Endothelial cell of umbilical vein (primary cell): ENCODE results near the gene DAO.

Experiments
- CTCF ChIP-seq, 2 donors: IDR thresholded peaks; 1 replicate in 1 of 2; 2 replicates in 1 of 2; pipeline ENCODE4 v1.5.1; 2011; ENCODE audit warnings: low read length in 2 of 2, mild to moderate bottlenecking in 2 of 2, moderate library complexity in 2 of 2, control low read depth in 1 of 2, inconsistent platforms in 1 of 2, low read depth in 1 of 2; ENCODE audit not compliant: insufficient read depth in 1 of 2; ENCODE audit errors: extremely low read depth in 1 of 2
- MYC ChIP-seq: IDR thresholded peaks from one replicate; pipeline ENCODE4 v1.6.1; 2011; ENCODE audit warnings: mild to moderate bottlenecking, low read depth, low read length
- POLR2A ChIP-seq: IDR thresholded peaks from 2 replicates; pipeline ENCODE4 v1.6.1; 2012; ENCODE audit warnings: low read depth, mild to moderate bottlenecking, control low read depth, low read length

- TF ChIP-seq CTCF (IDR thresholded peaks at IDR 0.05; ENCODE audit: extremely low read depth in 1 of 2, insufficient read depth in 1 of 2, low read depth in 1 of 2, low read length in 2 of 2) (no peak), POLR2A (no peak), MYC (no peak)
These were observed 7.2 kb downstream of the DAO start for GRCh38 chr12:108886873-108887629.
